Sigmoid colon (tissue), 7 donors: ENCODE measurements around the gene BMERB1. TPM values are rescaled to one million over a fixed set of nuclear protein-coding genes. Genes with fewer than 3 reads are reported as not detected.
A peak's percentile ranks its signal among the peaks of the same experiment; 100 is the strongest.
"Not testable (repeated sequence)": the region's sequence is repeated elsewhere in the genome, so short reads cannot be mapped to it uniquely, and the experiment has no call there.

Source experiments
- DNase-seq: peaks from one replicate; pipeline ENCODE4 v3.0.0-alpha.2; 2019
- H3K27ac ChIP-seq, 4 donors: fragments of 200-600 bp; sonication (generic); one replicate each; pipeline ENCODE4 v1.5.1; 2016 to 2019; ENCODE audit warnings: mild to moderate bottlenecking in 1 of 4
- H3K27me3 ChIP-seq, 3 donors: fragments of 200-600 bp; sonication (generic); one replicate each; pipeline ENCODE4 v1.5.1; 2019; ENCODE audit warnings: mild to moderate bottlenecking in 1 of 3
- H3K36me3 ChIP-seq, 4 donors: fragments of 200-600 bp; sonication (generic); one replicate each; pipeline ENCODE4 v1.5.1; 2016 to 2019
- H3K4me1 ChIP-seq, 4 donors: fragments of 200-600 bp; sonication (generic); one replicate each; pipeline ENCODE4 v1.5.1; 2017 to 2019
- H3K4me3 ChIP-seq, 4 donors: fragments of 200-600 bp; sonication (generic); one replicate each; pipeline ENCODE4 v1.5.1; 2017 to 2019; ENCODE audit warnings: mild to moderate bottlenecking in 2 of 4, moderate library complexity in 1 of 4
- H3K9me3 ChIP-seq, 4 donors: fragments of 200-600 bp in 3 of 4; sonication (generic) in 3 of 4; one replicate each; pipeline versions ENCODE4 v1.5.1 to v1.6.1; 2013 to 2019
- EP300 ChIP-seq, 4 donors: sonication (generic); formaldehyde crosslinking; IDR thresholded peaks; one replicate each; pipeline ENCODE4 v1.6.1; 2017; ENCODE audit warnings: antibody characterized with exemption in 4 of 4
- POLR2A ChIP-seq, 2 donors: fragments of 450-650 bp; IDR thresholded peaks; one replicate each; pipeline ENCODE4 v1.6.1; 2016; ENCODE audit warnings: antibody characterized with exemption in 2 of 2, mild to moderate bottlenecking in 2 of 2, moderate library complexity in 2 of 2
- POLR2AphosphoS5 ChIP-seq, 4 donors: sonication (generic); formaldehyde crosslinking; IDR thresholded peaks; one replicate each; pipeline ENCODE4 v1.6.1; 2017; ENCODE audit warnings: antibody characterized with exemption in 4 of 4
- WGBS, 2 donors: extraction: QIAGEN DNeasy Blood & Tissue Kit; methylation state at CpG; one replicate each; pipeline ENCODE4 v1.1.7; 2013; 5-methylcytosine and 5-hydroxymethylcytosine counted together
- intact Hi-C: fragments of 100-400 bp; cut with DNase I; formaldehyde crosslinking; loops from one replicate; pipeline ENCODE4 v1.15.1; 2023
- polyA plus RNA-seq, 3 donors: library from polyadenylated mRNA; stranded (reverse); fragments of 200-250 nt; gene quantifications; one replicate each; pipeline ENCODE4 v1.2.3, GENCODE V29; 2013
- total RNA-seq, 4 donors: library from RNA; depleted of rRNA; stranded (reverse); fragments of >200 nt; gene quantifications; one replicate each; pipeline ENCODE4 v1.1.0, GENCODE V29; 2016
- TF ChIP-seq, protein P1 (sequence below), 4 experiments: fragments of 450-650 bp in 3 of 4; fragments of 200-600 bp in 1 of 4; IDR thresholded peaks; one replicate each; pipeline ENCODE4 v1.5.1; 2016 to 2019; ENCODE audit warnings: antibody characterized with exemption in 4 of 4, mild to moderate bottlenecking in 3 of 4, moderate library complexity in 2 of 4
- donor health status: healthy with polysubstance abuse.
- donor health status: Bipolar disorder and iron deficiency.
- donor health status: healthy.

BMERB1 gene
- total and polyA plus RNA-seq, 7 donors = 3.7 to 112 (median 63.4) TPM

DNA sequence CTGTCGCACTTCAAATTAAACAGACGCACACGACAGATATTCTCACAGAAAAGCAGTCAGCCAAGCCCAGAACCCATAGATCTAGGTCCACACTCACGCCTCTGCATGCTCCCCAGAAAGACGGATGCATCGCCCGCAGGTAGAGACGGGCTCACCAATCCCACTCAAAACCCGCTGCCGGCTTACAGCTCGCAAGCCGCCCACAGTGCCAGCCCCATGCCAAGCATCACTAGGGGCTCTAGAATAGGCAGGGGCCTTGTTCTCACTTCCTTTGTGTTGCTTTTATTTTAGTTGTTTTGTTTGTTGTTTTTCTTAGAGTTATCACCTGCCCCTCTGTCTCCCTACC is 336 bp upstream of the BMERB1 start:
- Histone ChIP-seq H3K9me3 (no peaks in the 10 kb centered on the region), H3K4me3 (peak overlapping the region; percentile 60 to 94 (median 94)), H3K4me1 (peaks cover 0 to 19% (median 13%) of the 10 kb centered on the region in 4 donors), H3K27me3 (no peaks in the 10 kb centered on the region), H3K36me3 (no peaks in the 10 kb centered on the region), H3K27ac (peak overlapping the region; percentile 84 to 90 (median 87))
- no peak for TF ChIP-seq POLR2AphosphoS5 (IDR thresholded peaks at IDR 0.05)
- 48 to 53% methylated on average over 12 of the region's 12 CpGs for WGBS, 2 donors
- intact Hi-C loops = loop anchor here (10.0 kb wide), 1 partner anchor 211 kb away; the partner anchor contains the start of gene MARF1
- DNase-seq = no peak

- Histone ChIP-seq H3K4me3 (peak overlapping the region; percentile 60 to 94 (median 94)), H3K9me3 (no peaks in the 10 kb centered on the region), H3K27ac (peak overlapping the region; percentile 84 to 90 (median 87)), H3K4me1 (peaks cover 0 to 30% (median 24%) of the 10 kb centered on the region in 4 donors), H3K36me3 (no peaks in the 10 kb centered on the region), H3K27me3 (no peaks in the 10 kb centered on the region)
- TF ChIP-seq POLR2A (IDR thresholded peaks at IDR 0.05) (no peak), EP300 (IDR thresholded peaks at IDR 0.05) (no peak), POLR2AphosphoS5 (IDR thresholded peaks at IDR 0.05) (no peak)
- TF ChIP-seq, protein P1, sequence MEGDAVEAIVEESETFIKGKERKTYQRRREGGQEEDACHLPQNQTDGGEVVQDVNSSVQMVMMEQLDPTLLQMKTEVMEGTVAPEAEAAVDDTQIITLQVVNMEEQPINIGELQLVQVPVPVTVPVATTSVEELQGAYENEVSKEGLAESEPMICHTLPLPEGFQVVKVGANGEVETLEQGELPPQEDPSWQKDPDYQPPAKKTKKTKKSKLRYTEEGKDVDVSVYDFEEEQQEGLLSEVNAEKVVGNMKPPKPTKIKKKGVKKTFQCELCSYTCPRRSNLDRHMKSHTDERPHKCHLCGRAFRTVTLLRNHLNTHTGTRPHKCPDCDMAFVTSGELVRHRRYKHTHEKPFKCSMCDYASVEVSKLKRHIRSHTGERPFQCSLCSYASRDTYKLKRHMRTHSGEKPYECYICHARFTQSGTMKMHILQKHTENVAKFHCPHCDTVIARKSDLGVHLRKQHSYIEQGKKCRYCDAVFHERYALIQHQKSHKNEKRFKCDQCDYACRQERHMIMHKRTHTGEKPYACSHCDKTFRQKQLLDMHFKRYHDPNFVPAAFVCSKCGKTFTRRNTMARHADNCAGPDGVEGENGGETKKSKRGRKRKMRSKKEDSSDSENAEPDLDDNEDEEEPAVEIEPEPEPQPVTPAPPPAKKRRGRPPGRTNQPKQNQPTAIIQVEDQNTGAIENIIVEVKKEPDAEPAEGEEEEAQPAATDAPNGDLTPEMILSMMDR (IDR thresholded peaks at IDR 0.05) = no peak
- WGBS, 2 donors = 11 to 12% methylated on average over 22 of the region's 22 CpGs
- intact Hi-C loops = loop anchor here (10.0 kb wide), 1 partner anchor 209 kb away; the partner anchor contains the start of gene MARF1
- DNase-seq = no peak
Measured at GRCh38 chr16:15435216-15435864, 952 bp downstream of the BMERB1 start.

DNA sequence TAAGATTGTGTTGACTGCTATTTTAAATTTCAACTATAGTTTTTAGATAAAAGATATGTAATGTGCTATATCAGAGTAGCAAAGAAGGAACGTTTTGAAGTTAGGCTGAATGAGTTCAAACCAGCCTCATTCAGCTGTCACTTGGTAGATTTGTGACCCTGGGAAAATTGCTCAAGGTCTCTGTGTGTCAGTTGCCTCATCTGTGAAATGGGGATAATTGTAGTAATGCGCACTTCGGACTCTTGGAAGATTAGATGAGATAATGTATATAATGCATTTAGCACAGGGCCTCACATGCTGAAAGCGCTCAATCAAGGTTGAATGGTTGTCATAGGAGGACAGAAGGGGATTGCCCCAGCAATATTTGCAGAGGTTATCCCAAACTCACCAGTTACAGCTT is 4.7 kb downstream of the BMERB1 start:
- H3K4me3 ChIP-seq = no peak overlapping the region
- H3K9me3 ChIP-seq = no peaks in the 10 kb centered on the region
- no peaks in the 10 kb centered on the region for H3K27me3 ChIP-seq
- peaks cover 0 to 45% (median 23%) of the 10 kb centered on the region in 4 donors for H3K4me1 ChIP-seq
- DNase-seq = no peak
- H3K36me3 ChIP-seq = no peaks in the 10 kb centered on the region
- TF ChIP-seq EP300 (IDR thresholded peaks at IDR 0.05) (no peak), POLR2AphosphoS5 (IDR thresholded peaks at IDR 0.05) (no peak), POLR2A (IDR thresholded peaks at IDR 0.05) (no peak)
- TF ChIP-seq, protein P1 (IDR thresholded peaks at IDR 0.05) = no peak
- intact Hi-C loops = loop anchor here (10.0 kb wide), 1 partner anchor 206 kb away; the partner anchor contains the start of gene MARF1
- WGBS, 2 donors = 84 to 88% methylated on average over 4 of the region's 4 CpGs
- H3K27ac ChIP-seq = peak overlapping the region in 1 of 4 donors; percentile 55

- H3K4me3 ChIP-seq = no peak overlapping the region
- DNase-seq = no peak
- no peaks in the 10 kb centered on the region for H3K9me3 ChIP-seq
- no peaks in the 10 kb centered on the region for H3K27me3 ChIP-seq
- 80 to 82% methylated on average over 4 of the region's 4 CpGs for whole genome bisulfite sequencing, 2 donors
- H3K4me1 ChIP-seq = peaks cover 0 to 43% (median 23%) of the 10 kb centered on the region in 4 donors
- H3K36me3 ChIP-seq = no peaks in the 10 kb centered on the region
- TF ChIP-seq, protein P1 (IDR thresholded peaks at IDR 0.05) = no peak
- TF ChIP-seq POLR2A (IDR thresholded peaks at IDR 0.05) (no peak), EP300 (IDR thresholded peaks at IDR 0.05) (no peak), POLR2AphosphoS5 (IDR thresholded peaks at IDR 0.05) (no peak)
- intact Hi-C loops = loop anchor here (10.0 kb wide), 1 partner anchor 205 kb away; the partner anchor contains the start of gene MARF1
- peak overlapping the region in 2 of 4 donors; percentile 44 to 55 for H3K27ac ChIP-seq
Measured at GRCh38 chr16:15439521-15439920, 5.1 kb downstream of the BMERB1 start.

- 93 to 95% methylated on average over 3 of the region's 3 CpGs for WGBS, 2 donors
- peaks cover 0 to 34% (median 16%) of the 10 kb centered on the region in 4 donors for H3K4me1 ChIP-seq
- no peaks in the 10 kb centered on the region for H3K9me3 ChIP-seq
- H3K27ac ChIP-seq = peak overlapping the region in 2 of 4 donors; percentile 44 to 55
- no peaks in the 10 kb centered on the region for H3K36me3 ChIP-seq
- TF ChIP-seq, protein P1 (IDR thresholded peaks at IDR 0.05) = no peak
- TF ChIP-seq EP300 (IDR thresholded peaks at IDR 0.05) (no peak), POLR2A (IDR thresholded peaks at IDR 0.05) (no peak)
- no peaks in the 10 kb centered on the region for H3K27me3 ChIP-seq
- DNase-seq = no peak
- no peak overlapping the region for H3K4me3 ChIP-seq
- intact Hi-C loops = loop anchor here (5.0 kb wide), 1 partner anchor 151 kb away; no protein-coding TSS in a partner anchor
Measured at GRCh38 chr16:15440852-15441251, 6.5 kb downstream of the BMERB1 start.

GRCh38 chr16:15442140-15442539 is 7.8 kb downstream of the BMERB1 start:
- not testable (repeated sequence) for H3K9me3 ChIP-seq, DNase-seq, H3K27ac ChIP-seq, H3K4me3 ChIP-seq, H3K27me3 ChIP-seq, H3K36me3 ChIP-seq
- intact Hi-C loops = loop anchor here (5.0 kb wide), 1 partner anchor 150 kb away; no protein-coding TSS in a partner anchor
- peaks cover 0 to 33% (median 14%) of the 10 kb centered on the region in 4 donors for H3K4me1 ChIP-seq
- 88 to 91% methylated on average over 5 of the region's 5 CpGs for WGBS, 2 donors
